IPS DF 4.7 (cell line): ENCODE results near the gene PPP1R3D.
"Not testable (repeated sequence)": the region's sequence is repeated elsewhere in the genome, so short reads cannot be mapped to it uniquely, and the experiment has no call there.

Source experiments
- DNase-seq: peaks from one replicate; pipeline ENCODE4 v3.0.0-alpha.2; 2013; ENCODE audit warnings: low spot score; ENCODE audit errors: extremely low read depth

Gene PPP1R3D

DNA sequence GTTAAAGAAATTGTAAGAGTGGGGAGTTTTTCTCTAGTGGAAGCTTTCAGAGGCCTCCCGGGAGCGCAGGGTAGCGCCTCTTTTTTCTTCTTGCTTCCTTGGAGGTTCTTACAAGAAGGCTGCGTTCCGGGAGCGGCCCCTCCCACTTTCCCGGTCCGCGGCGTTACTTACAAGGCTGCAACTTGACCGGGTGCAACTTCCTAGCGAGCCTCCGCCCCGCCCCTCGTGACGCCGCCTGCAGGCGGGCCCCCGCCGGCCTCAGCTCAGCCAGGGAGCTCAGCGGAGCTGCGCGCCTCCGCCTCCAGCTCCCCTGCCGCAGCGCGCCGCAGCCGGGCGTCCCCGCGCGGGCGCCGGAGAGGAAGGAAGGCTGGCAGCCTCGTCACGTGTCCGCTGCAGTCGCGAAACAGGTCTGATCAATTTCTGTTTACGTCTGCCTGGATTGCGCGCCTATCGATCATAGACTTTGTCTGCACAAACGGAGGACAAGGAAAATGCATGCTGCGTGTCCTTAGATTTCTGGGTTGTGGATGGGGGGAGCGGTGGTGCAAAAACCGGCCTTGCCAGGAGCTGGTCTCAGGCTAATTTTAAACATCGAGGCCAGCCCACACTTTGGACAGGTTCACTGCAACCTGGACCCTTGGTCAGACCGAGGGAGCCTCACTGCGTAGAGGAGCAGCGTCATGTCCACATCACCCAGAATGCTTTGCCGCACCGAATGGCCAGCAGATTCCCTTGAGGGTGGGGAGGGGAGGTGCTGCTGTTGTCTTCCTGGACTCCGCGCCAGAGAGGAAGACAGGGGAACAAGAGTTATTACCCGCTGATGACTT lies at the start of gene PPP1R3D, which contains the start of gene FAM217B:
TSS of gene PPP1R3D (minus strand) at position 177 of the 827 bp plus-strand sequence. CDS start 374 bp downstream, outside the sequence.
TSS of gene FAM217B (plus strand) at position 261 of the 827 bp plus-strand sequence. CDS start 3,555 bp downstream, outside the sequence.
- DNase-seq: no peak

GRCh38 chr20:59988141-59988540 lies 48.0 kb upstream of the PPP1R3D start:
- DNase-seq: no peak

DNA sequence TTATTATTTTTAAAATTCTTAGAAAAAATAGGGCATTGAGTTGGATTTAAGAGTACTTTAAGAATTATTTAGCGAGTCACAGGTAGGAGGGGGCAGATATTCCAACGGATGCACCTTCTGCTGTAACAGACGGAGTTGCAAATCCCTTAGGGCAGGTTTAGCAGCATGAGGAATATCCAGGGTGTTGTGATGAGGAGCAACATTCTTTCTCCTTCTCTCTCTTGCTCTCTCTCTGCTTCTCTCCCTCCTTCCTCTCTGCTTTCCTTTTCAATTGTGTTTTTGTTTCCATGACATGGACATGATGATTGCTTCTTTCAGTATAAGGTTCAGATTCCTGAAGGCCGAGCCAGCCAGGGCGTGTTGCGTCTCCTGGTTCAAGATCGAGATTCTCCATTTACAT lies 47.0 kb upstream of the PPP1R3D start:
- no peak for DNase-seq

DNA sequence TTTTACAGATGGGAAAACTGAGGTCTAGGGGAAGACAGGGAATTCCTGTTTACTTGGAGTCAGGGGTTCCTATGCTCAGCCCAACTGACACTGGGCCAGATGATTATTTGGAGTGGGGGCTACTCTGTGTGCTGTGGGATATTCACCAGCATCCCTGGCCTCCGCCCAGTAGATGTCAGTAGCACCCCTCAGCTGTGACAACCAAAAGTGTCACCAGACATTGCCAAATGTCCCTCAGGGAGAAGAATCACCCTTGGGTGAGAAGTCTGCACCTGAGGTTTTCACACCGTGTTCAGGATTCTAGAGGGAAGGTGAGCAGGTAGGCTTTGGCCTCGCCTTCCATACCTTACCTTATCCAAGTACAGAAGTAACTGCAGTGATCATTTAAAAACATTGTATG lies 45.8 kb upstream of the PPP1R3D start:
- DNase-seq: no peak

- DNase-seq: no peak
These were observed 45.1 kb upstream of the PPP1R3D start for GRCh38 chr20:59985164-59985563.

DNA sequence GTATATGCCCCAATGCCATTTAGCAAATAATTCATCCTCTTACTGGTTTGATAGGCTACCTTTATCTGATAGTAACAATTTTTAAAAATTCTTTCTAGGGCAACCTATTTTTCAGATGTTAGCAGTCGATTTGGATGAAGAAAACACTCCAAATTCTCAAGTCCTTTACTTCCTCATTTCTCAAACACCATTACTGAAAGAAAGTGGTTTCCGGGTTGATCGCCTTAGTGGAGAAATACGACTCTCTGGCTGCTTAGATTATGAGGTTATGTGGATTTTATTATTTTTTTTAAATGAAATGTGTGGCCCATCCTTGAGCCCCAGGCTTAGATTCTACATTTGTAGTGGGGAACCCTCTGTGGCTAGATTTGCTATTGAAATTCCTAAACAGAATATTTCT lies 44.4 kb upstream of the PPP1R3D start:
- no peak for DNase-seq

DNA sequence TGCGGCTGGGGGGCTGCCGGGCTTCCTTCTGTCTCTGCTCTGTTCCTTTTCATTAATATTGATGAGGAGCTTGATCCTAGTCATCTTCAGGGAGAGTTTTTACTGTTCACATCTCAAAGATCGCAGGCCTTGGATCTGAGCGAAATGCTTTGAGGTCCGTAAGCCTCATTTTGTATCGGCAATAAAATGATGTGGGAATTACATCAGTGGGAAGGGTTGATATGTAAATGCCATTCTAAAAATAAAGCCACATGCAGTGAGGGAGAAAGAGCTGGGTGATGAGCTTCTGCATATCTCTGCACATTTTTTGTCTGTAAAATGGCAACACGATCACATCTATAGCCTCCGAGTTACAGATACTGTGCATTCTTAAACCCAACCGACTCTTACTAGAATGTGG lies 43.0 kb upstream of the PPP1R3D start:
- DNase-seq: no peak

- no peak for DNase-seq
These were observed 37.0 kb upstream of the PPP1R3D start for GRCh38 chr20:59977086-59977485.

DNA sequence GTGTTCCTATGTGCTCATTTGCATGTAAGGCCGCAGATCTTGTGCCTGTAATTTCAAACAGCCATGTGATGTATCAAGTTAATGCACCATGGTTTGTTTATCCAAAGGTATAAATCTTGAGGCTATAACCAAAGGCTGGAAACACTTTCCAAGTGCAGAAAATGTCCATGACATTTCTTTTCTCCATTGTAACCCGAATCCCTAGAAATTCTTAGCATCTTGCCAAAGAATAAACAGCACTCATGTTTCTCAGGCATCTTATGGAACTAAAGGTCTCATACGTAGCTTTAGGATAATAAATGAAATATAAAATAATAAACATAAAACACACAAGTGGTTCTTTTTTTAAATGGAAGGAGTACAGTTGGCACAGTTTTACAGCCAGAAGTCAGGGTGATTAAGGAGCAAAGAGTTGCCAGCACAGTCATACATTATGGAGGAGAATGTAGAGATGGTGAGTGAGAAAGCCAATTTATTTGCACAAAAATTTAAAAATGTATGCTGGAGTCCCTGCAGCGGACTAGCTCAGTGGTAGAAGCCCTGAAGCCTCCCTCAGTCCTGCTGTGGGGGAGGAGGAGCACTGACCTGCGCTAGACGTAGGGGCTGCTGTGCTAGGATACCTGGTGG lies 36.2 kb upstream of the PPP1R3D start:
- DNase-seq: no peak

GRCh38 chr20:59972037-59972801 lies 32.1 kb upstream of the PPP1R3D start:
- no peak for DNase-seq

GRCh38 chr20:59971428-59971827 lies 31.3 kb upstream of the PPP1R3D start:
- DNase-seq: no peak

DNA sequence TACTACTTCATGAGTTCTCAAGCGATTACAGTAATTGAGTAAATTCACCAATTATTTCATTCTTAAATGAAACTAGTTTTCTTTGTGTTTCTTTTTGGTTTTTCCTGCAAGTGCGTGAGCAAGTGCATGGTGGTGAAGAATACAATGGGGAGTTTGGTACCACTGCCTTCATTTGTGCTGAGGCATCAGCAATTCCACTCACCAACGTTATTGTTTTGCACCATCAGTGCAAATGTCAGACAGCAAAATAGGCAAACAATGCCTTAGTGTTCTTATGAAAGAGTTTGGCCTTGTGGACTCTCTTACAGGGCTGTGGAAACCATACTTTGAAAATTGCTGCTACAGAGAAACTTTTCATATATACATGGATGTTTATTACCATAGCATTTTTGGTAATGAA lies 26.3 kb upstream of the PPP1R3D start:
- DNase-seq: no peak

DNA sequence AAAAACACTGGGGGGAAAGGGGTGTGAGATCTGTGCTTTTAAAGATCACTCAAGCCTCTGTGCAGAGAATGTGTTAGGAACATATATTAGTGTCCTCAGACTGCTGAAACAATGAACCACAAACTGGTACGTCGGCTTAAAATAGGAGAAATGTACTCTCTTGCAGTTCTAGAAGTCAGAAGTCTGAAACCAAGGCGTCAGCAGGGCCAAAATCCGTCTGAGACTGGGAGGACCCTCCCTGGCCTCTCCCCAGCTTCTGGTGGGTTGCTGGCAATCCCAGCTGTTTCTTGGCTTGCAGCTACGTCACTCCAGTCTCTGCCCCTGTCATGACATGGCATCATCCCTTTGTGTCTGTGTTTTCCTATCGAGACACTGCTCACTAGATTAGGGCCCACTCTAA lies 22.1 kb upstream of the PPP1R3D start:
- DNase-seq: no peak

GRCh38 chr20:59961423-59961822 lies 21.3 kb upstream of the PPP1R3D start:
- DNase-seq: no peak

DNA sequence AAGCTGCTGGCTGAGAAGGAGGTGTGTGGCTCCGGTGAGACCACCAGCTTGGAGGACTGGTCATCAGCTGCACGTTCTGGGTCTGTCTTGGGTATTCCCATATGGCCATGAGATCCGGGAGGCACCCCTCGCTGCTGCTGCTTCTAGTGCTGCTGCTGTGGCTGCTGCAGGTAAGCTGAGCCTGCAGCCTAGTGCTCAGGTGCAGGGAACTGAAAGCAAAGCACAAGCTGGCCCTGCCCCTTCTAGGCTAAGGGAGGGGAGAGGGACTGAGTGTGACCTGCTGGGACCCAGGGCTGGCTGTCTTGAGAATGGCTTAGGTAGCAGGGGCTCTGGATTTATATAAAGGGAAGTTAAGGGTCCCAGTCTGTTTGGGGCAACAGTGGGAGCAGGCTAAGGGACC lies 18.5 kb upstream of the PPP1R3D start:
- DNase-seq: no peak

DNA sequence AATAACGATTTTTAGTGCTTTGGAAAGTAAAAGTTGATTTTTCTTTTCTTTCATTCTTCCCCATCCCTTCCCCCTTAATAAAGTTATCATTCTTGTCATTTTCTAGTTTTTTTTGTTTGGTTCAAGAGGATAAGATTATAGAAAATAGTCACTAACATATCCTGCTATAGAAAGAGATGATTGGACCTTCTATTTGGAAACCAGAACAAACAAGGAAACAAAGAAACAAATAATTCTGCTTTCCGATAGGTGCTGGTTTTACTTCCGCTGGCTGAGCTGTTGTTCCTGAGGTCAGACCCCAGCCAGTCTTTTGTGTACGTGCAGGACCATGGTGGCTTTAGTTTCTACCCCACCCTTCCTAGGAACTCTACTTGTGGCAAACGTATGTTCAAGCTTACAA lies 18.0 kb upstream of the PPP1R3D start, which contains the start of gene CDH26:
TSS of gene CDH26 (plus strand) at position 301 of the 400 bp plus-strand sequence. CDS start 304 bp downstream, outside the sequence.
- no peak for DNase-seq

- DNase-seq: not testable (repeated sequence)
These were observed 17.5 kb upstream of the PPP1R3D start for GRCh38 chr20:59957568-59957967.

GRCh38 chr20:59955131-59955796 lies 15.2 kb upstream of the PPP1R3D start:
- DNase-seq: no peak

GRCh38 chr20:59954718-59955117 lies 14.6 kb upstream of the PPP1R3D start:
- no peak for DNase-seq

DNA sequence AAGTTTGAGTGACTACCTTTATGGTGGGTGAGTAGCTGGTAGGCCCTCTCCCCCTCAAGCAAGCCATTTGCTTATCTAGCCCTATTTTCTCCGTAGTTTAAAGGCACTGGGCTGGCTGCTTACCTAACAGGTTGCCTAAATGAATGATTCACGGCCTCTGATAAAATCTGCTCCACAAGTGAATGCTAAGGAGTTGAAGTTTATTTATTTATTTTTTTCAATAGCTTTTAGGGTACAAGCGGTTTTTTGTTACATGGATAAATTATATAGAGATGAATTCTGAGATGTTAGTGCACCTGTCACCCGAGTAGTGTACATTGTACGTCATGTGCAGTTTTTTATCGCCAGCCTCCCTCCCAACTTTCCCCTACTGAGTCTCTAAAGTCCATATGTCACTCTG lies 9.8 kb upstream of the PPP1R3D start:
- no peak for DNase-seq
